Esophagus mucosa (tissue), 1 donor: Measurements from ENCODE around the gene PTPRN2. TPM values are rescaled to one million over a fixed set of nuclear protein-coding genes. Genes with fewer than 3 reads are reported as not detected.

Experiments used
- ATAC-seq: fragments of 200-7000 bp; cut with Tn5 transposase; one replicate; pipeline ENCODE4 v1.9.1; 2020
- total RNA-seq: library from RNA; stranded (reverse); gene quantifications from one replicate; pipeline ENCODE4 v1.2.4, GENCODE V29; 2023
- donor health status: DM: yes; HTN: yes; CAD: no.

The PTPRN2 gene
- total RNA-seq, 1 donor from 2014 or later = 0.44 TPM

GRCh38 chr7:158194365-158194900 lies 393.2 kb downstream of the PTPRN2 start:
- no peak for ATAC-seq

- no peak for ATAC-seq
These were observed 394.2 kb downstream of the PTPRN2 start for GRCh38 chr7:158193446-158193845.

GRCh38 chr7:158192956-158193355 lies 394.7 kb downstream of the PTPRN2 start:
- no peak for ATAC-seq

DNA sequence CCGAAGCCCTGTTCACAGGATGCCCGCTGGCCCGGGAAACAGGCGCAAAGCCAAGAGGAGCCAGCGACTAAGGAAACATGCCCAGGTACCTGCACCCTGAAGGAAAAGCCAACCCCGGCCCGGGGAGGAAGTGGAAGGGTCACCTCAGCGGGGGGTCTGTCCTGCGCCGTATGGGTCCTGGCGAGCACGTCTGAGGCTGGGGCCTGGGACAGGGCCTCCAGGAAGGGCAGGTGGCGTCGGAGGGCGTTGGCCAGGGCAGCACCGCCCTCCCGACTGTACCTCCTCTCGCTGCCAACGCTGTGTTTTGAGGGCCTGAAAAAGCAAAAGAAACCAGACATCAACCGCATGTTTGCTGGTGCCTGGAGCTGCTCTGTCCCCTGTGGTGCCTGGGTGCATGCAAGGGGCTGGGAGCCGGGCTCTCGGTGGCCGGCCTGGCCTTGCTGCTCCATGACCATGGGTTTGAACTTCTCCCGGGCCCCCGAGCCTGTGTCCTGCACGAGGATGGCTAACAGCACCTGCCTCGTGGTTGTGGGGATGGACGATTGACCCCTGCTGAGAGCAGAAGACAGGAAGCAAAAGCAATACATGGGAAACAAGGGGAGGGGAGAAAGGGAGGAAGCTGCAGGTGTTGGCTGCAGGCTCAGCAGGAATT lies 395.3 kb downstream of the PTPRN2 start:
- no peak for ATAC-seq

GRCh38 chr7:158191671-158192070 lies 396.0 kb downstream of the PTPRN2 start:
- no peak for ATAC-seq

GRCh38 chr7:158190756-158191155 lies 396.9 kb downstream of the PTPRN2 start:
- ATAC-seq = no peak

DNA sequence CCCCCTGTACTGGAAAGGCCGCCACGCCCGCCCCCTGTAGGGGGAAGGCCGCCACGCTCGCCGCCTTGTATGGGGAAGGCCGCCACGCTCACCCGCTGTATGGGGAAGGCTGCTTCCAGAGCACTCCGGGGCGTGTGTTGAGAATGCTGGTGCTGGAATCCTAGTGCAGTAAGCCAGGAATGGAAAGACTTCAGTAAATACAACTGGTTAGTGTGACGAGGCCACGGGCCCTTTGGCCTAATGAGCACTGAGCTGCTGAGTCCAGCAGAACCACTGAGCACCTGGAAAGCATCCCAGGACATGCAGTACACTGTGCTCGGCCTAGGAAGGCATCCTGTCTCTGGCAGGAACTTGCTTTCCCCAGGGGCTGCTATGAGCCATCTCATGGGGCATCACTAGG lies 398.9 kb downstream of the PTPRN2 start:
- ATAC-seq = no peak

- no peak for ATAC-seq
These were observed 400.0 kb downstream of the PTPRN2 start for GRCh38 chr7:158187694-158187994.

GRCh38 chr7:158186864-158187693 lies 400.5 kb downstream of the PTPRN2 start:
- ATAC-seq = no peak

DNA sequence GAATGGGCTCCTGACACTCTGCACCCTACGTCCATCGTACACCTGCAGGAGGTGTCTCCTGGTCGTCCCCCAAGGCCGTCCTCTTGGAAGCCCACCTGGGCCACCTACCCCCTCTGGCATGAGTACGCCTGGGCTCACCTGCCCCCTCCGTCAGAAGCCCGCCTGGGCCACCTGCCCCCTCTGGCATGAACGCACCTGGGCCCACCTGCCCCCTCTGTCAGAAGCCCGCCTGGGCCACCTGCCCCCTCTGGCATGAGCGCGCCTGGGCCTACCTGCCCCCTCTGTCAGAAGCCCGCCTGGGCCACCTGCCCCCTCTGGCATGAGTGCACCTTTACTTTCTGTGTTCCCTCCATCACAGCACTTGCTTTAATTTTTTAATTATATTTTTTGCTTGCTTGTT lies 401.2 kb downstream of the PTPRN2 start:
- ATAC-seq = no peak

GRCh38 chr7:158185653-158186052 lies 402.0 kb downstream of the PTPRN2 start:
- ATAC-seq = no peak

- ATAC-seq = no peak
These were observed 404.2 kb downstream of the PTPRN2 start for GRCh38 chr7:158183431-158183830.

- no peak for ATAC-seq
These were observed 411.0 kb downstream of the PTPRN2 start for GRCh38 chr7:158176561-158177173.

DNA sequence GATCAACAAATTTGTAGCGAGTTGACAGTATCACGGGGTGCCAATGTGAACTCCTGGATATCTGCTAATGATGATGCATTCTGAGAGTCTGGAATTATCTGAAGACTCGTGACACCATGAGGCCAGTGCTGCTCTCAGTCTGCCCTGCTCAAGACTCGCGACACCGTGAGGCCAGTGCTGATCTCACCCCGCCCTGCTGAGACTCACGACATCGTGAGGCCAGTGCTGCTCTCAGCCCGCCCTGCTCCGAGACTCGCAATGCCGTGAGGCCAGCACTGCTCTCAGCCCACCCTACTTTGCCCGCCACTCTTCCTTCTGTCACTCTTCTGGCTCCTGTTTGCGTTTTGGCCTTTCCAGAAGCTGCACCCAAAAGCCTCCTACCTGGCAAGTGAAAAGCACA lies 411.8 kb downstream of the PTPRN2 start:
- no peak for ATAC-seq

DNA sequence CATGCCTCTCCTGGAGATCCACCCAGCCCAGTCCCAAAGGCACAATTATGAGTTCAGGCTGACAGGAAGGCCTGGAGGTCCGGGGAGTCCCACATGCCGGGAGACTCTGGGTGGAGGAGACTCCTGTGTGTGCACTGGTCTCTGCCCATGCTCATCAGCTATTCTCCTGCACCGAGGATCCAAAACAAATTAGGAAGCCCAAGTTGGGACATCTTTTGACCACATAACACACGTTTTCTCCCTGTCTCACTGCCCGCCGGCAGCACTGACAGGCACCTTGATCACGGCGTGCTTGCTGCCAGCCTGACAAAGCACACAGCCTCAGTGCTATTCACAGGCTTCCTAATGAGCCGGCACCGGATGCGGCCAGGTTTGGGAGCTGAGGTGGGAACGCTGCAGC lies 412.7 kb downstream of the PTPRN2 start:
- ATAC-seq = no peak

DNA sequence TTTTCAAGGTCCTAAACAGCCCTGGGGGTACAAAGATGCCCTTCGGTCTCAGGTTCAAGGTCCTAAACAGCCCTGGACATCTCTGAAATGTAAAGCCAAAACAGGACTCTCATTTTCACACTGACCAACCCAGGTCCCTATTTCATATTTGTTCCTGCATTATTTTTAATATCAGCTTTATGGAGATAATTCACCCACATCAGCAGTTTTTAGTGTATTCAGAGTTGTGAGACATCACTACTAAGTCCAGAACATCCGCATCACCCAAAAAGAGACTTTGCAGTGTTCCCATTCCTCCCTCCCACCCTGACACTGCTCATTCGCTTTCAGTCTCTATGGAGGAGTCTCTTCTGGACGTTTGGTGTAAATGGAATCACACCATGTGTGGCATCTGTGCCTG lies 420.2 kb downstream of the PTPRN2 start:
- ATAC-seq = no peak

DNA sequence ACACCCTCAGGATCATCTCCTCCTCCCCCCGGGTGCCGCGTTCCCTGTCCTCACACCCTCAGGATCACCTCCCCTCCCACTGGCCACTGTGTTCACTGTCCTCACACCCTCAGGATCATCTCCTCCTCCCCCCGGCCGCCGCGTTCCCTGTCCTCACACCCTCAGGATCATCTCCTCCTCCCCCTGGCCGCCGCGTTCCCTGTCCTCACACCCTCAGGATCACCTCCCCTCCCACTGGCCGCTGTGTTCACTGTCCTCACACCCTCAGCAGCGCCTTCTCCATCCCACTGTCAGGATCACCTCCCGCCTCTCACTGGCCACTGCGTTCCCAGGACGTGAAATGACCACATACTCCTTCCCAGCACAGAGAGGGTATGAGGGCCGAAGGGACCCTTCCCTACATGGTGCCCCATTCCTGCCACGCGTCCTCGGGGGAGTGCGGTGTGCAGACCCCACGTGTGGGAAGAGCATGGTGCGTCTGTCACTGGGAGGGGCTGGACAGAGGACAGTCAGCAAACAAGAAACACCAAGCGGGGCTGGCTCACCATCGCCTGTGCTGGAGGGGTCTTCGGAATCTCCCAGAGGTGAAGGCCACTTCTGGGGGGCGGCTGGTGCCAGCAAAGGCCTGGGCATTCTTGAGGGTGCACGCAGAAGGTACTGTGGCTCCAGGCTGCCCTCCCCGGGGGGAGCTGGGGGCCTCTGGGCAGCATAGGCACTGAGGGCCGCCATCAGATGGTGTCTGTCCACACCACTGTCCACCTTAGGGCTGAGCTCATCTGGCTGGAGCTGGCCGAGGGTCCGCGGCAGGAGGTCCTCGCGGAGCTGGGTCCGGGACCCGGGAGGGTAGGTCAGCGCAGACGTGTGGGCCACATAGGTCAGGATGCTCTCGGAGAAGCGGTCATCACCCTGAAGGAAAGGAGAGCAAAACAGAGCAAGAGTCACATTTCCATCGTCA lies 421.0 kb downstream of the PTPRN2 start:
- ATAC-seq = no peak

DNA sequence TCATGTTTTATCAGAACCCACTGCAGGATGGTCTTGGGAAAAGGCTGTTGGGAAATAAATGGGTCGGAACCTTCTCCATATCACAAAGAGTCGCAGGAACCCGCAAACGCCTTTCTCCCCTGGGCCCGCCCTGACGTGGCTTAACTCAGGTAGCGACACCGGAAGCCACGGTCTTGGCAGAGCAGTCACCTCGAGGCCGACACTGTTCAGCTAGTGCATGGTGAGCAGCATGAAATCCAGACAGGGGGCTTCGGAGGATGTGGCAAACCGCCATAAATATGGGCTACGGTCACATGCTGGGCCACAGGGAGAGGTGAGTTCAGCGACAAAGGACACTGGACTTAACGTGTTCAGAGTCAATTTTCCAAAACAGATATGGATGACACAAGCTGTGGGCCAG lies 421.9 kb downstream of the PTPRN2 start:
- no peak for ATAC-seq

DNA sequence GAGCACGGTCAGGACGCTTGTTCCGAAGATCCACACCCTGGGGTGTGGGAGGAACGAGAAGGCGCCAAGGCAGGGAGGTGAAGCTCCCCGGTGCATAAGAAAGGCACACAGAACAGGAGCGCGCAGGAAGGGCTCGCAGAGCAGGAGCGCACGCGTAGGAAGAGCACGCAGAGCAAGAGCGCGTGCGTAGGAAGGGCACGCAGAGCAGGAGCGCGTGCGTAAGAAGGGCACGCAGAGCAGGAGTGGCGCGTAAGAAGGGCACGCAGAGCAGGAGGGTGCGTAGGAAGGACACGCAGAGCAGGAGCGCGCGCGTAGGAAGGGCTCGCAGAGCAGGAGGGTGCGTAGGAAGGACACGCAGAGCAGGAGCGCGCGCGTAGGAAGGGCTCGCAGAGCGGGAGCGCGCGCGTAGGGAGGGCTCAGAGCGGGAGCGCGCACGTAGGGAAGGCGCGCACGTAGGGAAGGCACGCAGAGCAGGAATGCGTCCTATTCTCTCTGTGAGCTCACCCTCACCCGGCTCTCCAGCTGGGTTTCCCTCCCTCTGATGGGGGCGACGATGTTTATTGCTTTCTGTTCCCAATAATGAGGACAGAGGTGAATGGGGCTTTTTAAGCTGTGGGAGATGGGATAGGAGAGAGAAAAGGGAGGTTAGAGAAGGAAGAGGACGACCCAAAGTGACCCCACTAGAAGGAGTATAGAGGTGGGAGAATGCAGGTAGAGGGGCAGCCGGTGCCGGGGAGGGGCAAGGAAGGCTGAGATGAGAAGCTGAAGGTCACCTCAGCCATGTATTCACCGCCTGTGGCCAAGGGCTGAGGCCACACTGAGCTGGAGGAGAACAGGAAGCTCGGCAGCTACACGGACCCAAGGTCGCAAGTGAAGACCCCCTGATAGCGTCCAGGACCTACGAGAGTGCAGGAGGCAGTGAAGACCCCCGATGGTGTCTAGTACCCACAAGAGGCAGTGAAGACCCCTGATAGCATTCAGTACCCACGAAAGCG lies 423.2 kb downstream of the PTPRN2 start:
- no peak for ATAC-seq

DNA sequence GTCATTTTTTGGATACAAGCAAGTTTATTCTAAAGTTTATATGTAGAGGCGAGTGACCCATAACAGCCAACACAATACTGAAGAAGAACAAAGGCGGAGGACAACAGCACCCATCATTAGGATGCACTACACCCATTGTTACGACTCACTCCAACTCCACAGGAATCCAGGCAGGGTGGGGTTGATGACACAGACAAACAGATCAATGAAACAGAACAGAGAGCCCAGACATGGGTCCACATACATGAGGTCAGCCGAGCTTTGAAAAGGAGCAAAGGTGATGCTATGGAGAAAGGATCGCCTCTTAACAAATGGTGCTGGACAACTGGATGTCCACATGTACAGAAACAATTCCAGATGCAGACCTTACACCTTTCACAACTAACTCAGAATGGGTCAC lies 426.4 kb downstream of the PTPRN2 start:
- ATAC-seq = no peak

- ATAC-seq = no peak
These were observed 427.4 kb downstream of the PTPRN2 start for GRCh38 chr7:158160199-158160598.
